SU-DHL-6 (cell line): ENCODE data around the gene ANO2.

Source experiments
- CTCF ChIP-seq: fragments of 200-600 bp; sonication (generic); IDR thresholded peaks from one replicate; pipeline ENCODE4 v1.5.1; 2017; ENCODE audit warnings: antibody characterized with exemption, mild to moderate bottlenecking, low read length, moderate library complexity; ENCODE audit not compliant: insufficient read depth, poor library complexity, severe bottlenecking
- EZH2phosphoT487 ChIP-seq: fragments of 200-600 bp; sonication (generic), shearing (Covaris generic); conservative IDR thresholded peaks from 2 replicates; pipeline ENCODE4 v1.6.1; 2018; ENCODE audit warnings: mild to moderate bottlenecking, antibody characterized with exemption, low read length, moderate library complexity, mixed read lengths

- TF ChIP-seq CTCF, result no peak
- no peak for TF ChIP-seq EZH2phosphoT487
Measured at GRCh38 chr12:5588591-5588990, 356.5 kb downstream of the ANO2 start.
